T-helper 2 cell treated with Interferon-gamma antibody and Interleukin-4, amounts not matched to agents 100 ng/mL and 5 ng/mL, for 36 hours (primary cell): ENCODE data around the gene TXNRD1. TPM values are rescaled to one million over a fixed set of nuclear protein-coding genes. Genes with fewer than 3 reads are reported as not detected.
"Not testable (repeated sequence)": the region's sequence is repeated elsewhere in the genome, so short reads cannot be mapped to it uniquely, and the experiment has no call there.

Experiments used
- intact Hi-C: fragments of 100-400 bp; cut with micrococcal nuclease; formaldehyde crosslinking; loops from one replicate; pipeline ENCODE4 v1.15.1; 2023
- total RNA-seq: library from RNA; stranded (reverse); gene quantifications from 2 replicates; pipeline ENCODE4 v1.2.3, GENCODE V29; 2022

Gene TXNRD1
- total RNA-seq, 1 donor from 2014 or later = 97.4 TPM

DNA sequence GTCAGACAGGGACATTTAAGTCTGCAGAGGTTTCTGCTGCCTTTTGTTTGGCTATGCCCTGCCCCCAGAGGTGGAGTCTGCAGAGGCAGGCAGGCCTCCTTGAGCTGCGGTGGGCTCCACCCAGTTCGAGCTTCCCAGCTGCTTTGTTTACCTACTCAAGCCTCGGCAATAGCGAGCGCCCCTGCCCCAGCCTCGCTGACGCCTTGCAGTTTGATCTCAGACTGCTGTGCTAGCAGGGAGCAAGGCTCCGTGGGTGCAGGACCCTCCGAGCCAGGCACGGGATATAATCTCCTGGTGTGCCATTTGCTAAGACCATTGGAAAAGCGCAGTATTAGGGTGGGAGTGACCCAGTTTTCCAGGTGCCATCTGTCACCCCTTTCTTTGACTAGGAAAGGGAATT, 178.5 kb downstream of the TXNRD1 start:
- intact Hi-C loops = not testable (repeated sequence)

Other genes with a start within 250 kb of the TXNRD1 start
- gene TDG, start 249.9 kb upstream of the TXNRD1 start, total RNA-seq = 43.2 and 45.1 TPM in 2 replicates
- 0.16 TPM in 1 of 2 replicates, not detected in the other for gene GLT8D2, start 165.6 kb upstream of the TXNRD1 start, total RNA-seq
- gene HCFC2, start 151.2 kb upstream of the TXNRD1 start, total RNA-seq = 14.2 and 15.2 TPM in 2 replicates
- gene NFYB, start 77.6 kb upstream of the TXNRD1 start, total RNA-seq = 25.6 and 26.7 TPM in 2 replicates
- gene EID3, start 88.0 kb downstream of the TXNRD1 start, total RNA-seq = 9.0 and 9.3 TPM in 2 replicates
- gene CHST11, start 241.2 kb downstream of the TXNRD1 start, total RNA-seq = 71.4 and 75.5 TPM in 2 replicates